Esophagus squamous epithelium (tissue), 5 donors: ENCODE results near the gene ATP13A1. TPM values are rescaled to one million over a fixed set of nuclear protein-coding genes. Genes with fewer than 3 reads are reported as not detected.

Experiments
- DNase-seq: peaks from one replicate; lab custom pipeline; 2025; lab: John Stamatoyannopoulos, UW
- H3K27ac ChIP-seq, 4 donors: fragments of 200-600 bp; sonication (generic); one replicate each; pipeline ENCODE4 v1.5.1; 2016 to 2019; ENCODE audit warnings: mild to moderate bottlenecking in 1 of 4
- H3K27me3 ChIP-seq, 4 donors: fragments of 200-600 bp; sonication (generic); 1 replicate in 3 of 4; 2 replicates in 1 of 4; pipeline versions ENCODE4 v1.5.1 to v1.6.0; 2017 to 2021; ENCODE audit warnings: antibody characterized with exemption in 1 of 4
- H3K36me3 ChIP-seq, 3 donors: fragments of 200-600 bp; sonication (generic); one replicate each; pipeline ENCODE4 v1.5.1; 2016 to 2019
- H3K4me1 ChIP-seq, 3 donors: fragments of 200-600 bp; sonication (generic); one replicate each; pipeline ENCODE4 v1.5.1; 2017 to 2019
- H3K4me3 ChIP-seq, 4 donors: fragments of 200-600 bp; sonication (generic); 1 replicate in 3 of 4; 2 replicates in 1 of 4; pipeline ENCODE4 v1.5.1; 2016 to 2019; ENCODE audit warnings: mild to moderate bottlenecking in 2 of 4, moderate library complexity in 1 of 4
- H3K9me3 ChIP-seq, 3 donors: fragments of 200-600 bp; sonication (generic); one replicate each; pipeline ENCODE4 v1.5.1; 2016 to 2019
- POLR2A ChIP-seq, 4 donors: fragments of 450-650 bp; IDR thresholded peaks; one replicate each; pipeline ENCODE4 v1.6.1; 2017; ENCODE audit warnings: antibody characterized with exemption in 4 of 4, mild to moderate bottlenecking in 4 of 4, moderate library complexity in 3 of 4
- WGBS, 2 donors: methylation state at CpG; one replicate each; pipeline ENCODE4 v1.1.5; 2018; 5-methylcytosine and 5-hydroxymethylcytosine counted together
- intact Hi-C: fragments of 100-400 bp; cut with DNase I; formaldehyde crosslinking; loops from one replicate; pipeline ENCODE4 v1.15.0; 2022
- total RNA-seq, 4 donors: library from RNA; depleted of rRNA; stranded (reverse); fragments of >200 nt; gene quantifications; one replicate each; pipeline ENCODE4 v1.1.0, GENCODE V29; 2016
- TF ChIP-seq, protein P1 (sequence below), 6 experiments: fragments of 450-650 bp in 4 of 6; fragments of 200-600 bp in 2 of 6; sonication (generic) in 2 of 6; IDR thresholded peaks; one replicate each; pipeline ENCODE4 v1.5.1; 2016 to 2019; ENCODE audit warnings: antibody characterized with exemption in 6 of 6, mild to moderate bottlenecking in 4 of 6, moderate library complexity in 4 of 6
- donor health status: DM: yes; HTN: yes; CAD: no.

Gene ATP13A1
- total RNA-seq, 4 donors from 2014 or later, result 79.7 to 257 (median 153) TPM

GRCh38 chr19:19632661-19633060, 30.8 kb downstream of the ATP13A1 start:
- intact Hi-C loops, result no loop called here
- 78 to 91% methylated on average over 5 of the region's 5 CpGs for WGBS, 2 donors
- TF ChIP-seq POLR2A (IDR thresholded peaks at IDR 0.05), result no peak
- Histone ChIP-seq H3K36me3 (peaks cover 6 to 65% (median 21%) of the 10 kb centered on the region in 3 donors), H3K27me3 (peaks cover 0 to 8% (median 0%) of the 10 kb centered on the region in 4 donors), H3K4me1 (peaks cover 6 to 14% (median 10%) of the 10 kb centered on the region in 3 donors), H3K9me3 (no peaks in the 10 kb centered on the region), H3K27ac (no peak overlapping the region), H3K4me3 (no peak overlapping the region)
- DNase-seq, result no peak

DNA sequence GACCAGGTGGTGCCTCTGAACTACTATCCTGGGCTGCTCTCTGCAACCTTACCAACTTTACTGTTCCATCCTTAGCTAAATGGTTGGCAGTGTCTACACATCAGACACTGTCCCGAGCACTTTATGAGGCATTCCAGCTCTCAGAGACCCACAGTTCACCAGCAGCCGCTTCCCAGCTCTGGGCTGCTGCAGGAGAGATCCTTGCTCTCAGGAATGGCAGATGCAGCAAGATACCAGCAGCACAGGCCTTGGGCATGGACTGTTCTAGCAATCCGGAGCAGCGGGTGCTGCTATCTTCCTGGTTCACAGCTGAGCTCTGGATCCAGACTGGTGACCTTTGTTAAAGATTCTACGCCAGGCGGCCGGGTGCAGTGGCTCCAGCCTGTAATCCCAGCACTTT, 32.1 kb downstream of the ATP13A1 start:
- no peaks in the 10 kb centered on the region for H3K9me3 ChIP-seq
- intact Hi-C loops, result no loop called here
- H3K4me3 ChIP-seq, result no peak overlapping the region
- H3K27me3 ChIP-seq, result peaks cover 0 to 9% (median 0%) of the 10 kb centered on the region in 4 donors
- no peak for DNase-seq
- H3K36me3 ChIP-seq, result peaks cover 6 to 52% (median 10%) of the 10 kb centered on the region in 3 donors
- no peak overlapping the region for H3K27ac ChIP-seq
- TF ChIP-seq, protein P1, sequence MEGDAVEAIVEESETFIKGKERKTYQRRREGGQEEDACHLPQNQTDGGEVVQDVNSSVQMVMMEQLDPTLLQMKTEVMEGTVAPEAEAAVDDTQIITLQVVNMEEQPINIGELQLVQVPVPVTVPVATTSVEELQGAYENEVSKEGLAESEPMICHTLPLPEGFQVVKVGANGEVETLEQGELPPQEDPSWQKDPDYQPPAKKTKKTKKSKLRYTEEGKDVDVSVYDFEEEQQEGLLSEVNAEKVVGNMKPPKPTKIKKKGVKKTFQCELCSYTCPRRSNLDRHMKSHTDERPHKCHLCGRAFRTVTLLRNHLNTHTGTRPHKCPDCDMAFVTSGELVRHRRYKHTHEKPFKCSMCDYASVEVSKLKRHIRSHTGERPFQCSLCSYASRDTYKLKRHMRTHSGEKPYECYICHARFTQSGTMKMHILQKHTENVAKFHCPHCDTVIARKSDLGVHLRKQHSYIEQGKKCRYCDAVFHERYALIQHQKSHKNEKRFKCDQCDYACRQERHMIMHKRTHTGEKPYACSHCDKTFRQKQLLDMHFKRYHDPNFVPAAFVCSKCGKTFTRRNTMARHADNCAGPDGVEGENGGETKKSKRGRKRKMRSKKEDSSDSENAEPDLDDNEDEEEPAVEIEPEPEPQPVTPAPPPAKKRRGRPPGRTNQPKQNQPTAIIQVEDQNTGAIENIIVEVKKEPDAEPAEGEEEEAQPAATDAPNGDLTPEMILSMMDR (IDR thresholded peaks at IDR 0.05), result no peak
- TF ChIP-seq POLR2A (IDR thresholded peaks at IDR 0.05), result no peak
- peaks cover 10 to 27% (median 11%) of the 10 kb centered on the region in 3 donors for H3K4me1 ChIP-seq
- 93 to 100% methylated on average over 3 to 5 of the region's 7 CpGs for WGBS, 2 donors

- WGBS, 2 donors, result 78 to 100% methylated on average over 1 of the region's 2 CpGs
- H3K9me3 ChIP-seq, result no peaks in the 10 kb centered on the region
- no peak overlapping the region for H3K27ac ChIP-seq
- H3K36me3 ChIP-seq, result peaks cover 6 to 43% (median 10%) of the 10 kb centered on the region in 3 donors
- intact Hi-C loops, result no loop called here
- DNase-seq, result no peak
- TF ChIP-seq, protein P1 (IDR thresholded peaks at IDR 0.05), result no peak
- TF ChIP-seq POLR2A (IDR thresholded peaks at IDR 0.05), result no peak
- peaks cover 0 to 9% (median 0%) of the 10 kb centered on the region in 4 donors for H3K27me3 ChIP-seq
- H3K4me3 ChIP-seq, result no peak overlapping the region
- peaks cover 10 to 28% (median 11%) of the 10 kb centered on the region in 3 donors for H3K4me1 ChIP-seq
Observed at GRCh38 chr19:19630426-19630825, 33.0 kb downstream of the ATP13A1 start.

- TF ChIP-seq, protein P1 (IDR thresholded peaks at IDR 0.05), result no peak
- TF ChIP-seq POLR2A (IDR thresholded peaks at IDR 0.05), result no peak
- Histone ChIP-seq H3K4me1 (peaks cover 10 to 28% (median 11%) of the 10 kb centered on the region in 3 donors), H3K27me3 (peaks cover 0 to 9% (median 0%) of the 10 kb centered on the region in 4 donors), H3K27ac (no peak overlapping the region), H3K4me3 (no peak overlapping the region), H3K9me3 (no peaks in the 10 kb centered on the region), H3K36me3 (peaks cover 6 to 39% (median 8%) of the 10 kb centered on the region in 3 donors)
- intact Hi-C loops, result no loop called here
- no peak for DNase-seq
- 100% methylated on average over 6 of the region's 11 CpGs; no CpG with 5 or more reads in 1 of the 2 donors for WGBS, 2 donors
Observed at GRCh38 chr19:19630062-19630414, 33.4 kb downstream of the ATP13A1 start.

DNA sequence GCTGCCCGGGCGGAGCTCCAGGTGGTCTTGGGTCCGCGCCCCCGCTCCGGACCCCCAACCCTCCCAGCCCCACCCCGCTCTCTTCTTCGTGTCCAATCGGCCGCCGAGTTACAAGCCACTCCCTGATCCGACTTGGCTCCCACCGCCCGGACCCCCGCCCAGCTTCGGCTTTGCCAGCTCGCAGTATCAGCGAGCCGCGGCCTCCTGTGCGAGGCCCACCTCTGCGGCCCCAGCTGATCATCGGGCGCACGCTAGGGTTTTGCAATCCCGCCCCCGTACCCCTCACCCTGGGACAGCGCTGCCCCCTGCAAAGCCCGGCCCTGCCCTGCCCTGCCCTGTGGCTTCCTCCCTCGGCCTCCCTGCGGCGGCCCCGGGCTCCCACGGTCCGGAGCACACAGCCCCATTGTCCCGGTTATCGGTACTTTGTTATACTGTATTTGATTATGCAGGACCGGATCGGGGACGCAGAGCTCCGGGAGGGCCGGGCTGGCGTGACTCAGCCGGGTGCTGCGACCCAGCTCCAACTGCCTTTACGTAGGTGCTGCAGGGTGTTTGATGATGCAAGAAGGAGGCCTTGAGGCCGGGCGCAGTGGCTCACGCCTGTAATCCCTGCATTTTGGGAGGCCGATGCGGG, 34.9 kb downstream of the ATP13A1 start:
- Histone ChIP-seq H3K27me3 (peaks cover 0 to 9% (median 0%) of the 10 kb centered on the region in 4 donors), H3K27ac (peak overlapping the region; percentile 84 to 92 (median 89)), H3K9me3 (no peaks in the 10 kb centered on the region), H3K4me1 (peaks cover 10 to 28% (median 11%) of the 10 kb centered on the region in 3 donors), H3K4me3 (peak overlapping the region; percentile 67 to 85 (median 72)), H3K36me3 (peaks cover 0 to 34% (median 4%) of the 10 kb centered on the region in 3 donors)
- peak in 1 of 4 donors; percentile 34 for TF ChIP-seq POLR2A (IDR thresholded peaks at IDR 0.05)
- TF ChIP-seq, protein P1 (IDR thresholded peaks at IDR 0.05), result no peak
- WGBS, 2 donors, result 33 to 60% methylated on average over 2 to 3 of the region's 51 CpGs
- intact Hi-C loops, result no loop called here
- no peak for DNase-seq
